GM21786 (cell line): ENCODE results near the gene ITPK1.
A peak's percentile ranks its signal among the peaks of the same experiment; 100 is the strongest.
"Not testable (repeated sequence)": the region's sequence is repeated elsewhere in the genome, so short reads cannot be mapped to it uniquely, and the experiment has no call there.

ENCODE experiments used
- ATAC-seq: cut with Tn5 transposase; IDR thresholded peaks from one replicate; pipeline ENCODE4 v1.9.1; 2021; ENCODE audit not compliant: unreplicated experiment

ITPK1 gene

GRCh38 chr14:93115821-93116675 is at the start of gene ITPK1:
ITPK1 (minus strand) TSS chr14:93115925; CDS start chr14:93115163, 762 bp downstream.
- peak; percentile 49 for ATAC-seq

- ATAC-seq, result no peak
Observed at GRCh38 chr14:93163564-93163963, 47.8 kb upstream of the ITPK1 start.

GRCh38 chr14:93161411-93161940 is 45.8 kb upstream of the ITPK1 start:
- no peak for ATAC-seq

GRCh38 chr14:93160353-93160801 is 44.7 kb upstream of the ITPK1 start:
- no peak for ATAC-seq

GRCh38 chr14:93159625-93160352 is 44.1 kb upstream of the ITPK1 start:
- not testable (repeated sequence) for ATAC-seq

GRCh38 chr14:93158349-93158748 is 42.6 kb upstream of the ITPK1 start:
- ATAC-seq, result not testable (repeated sequence)

- no peak for ATAC-seq
Observed at GRCh38 chr14:93156693-93157369, 41.1 kb upstream of the ITPK1 start.

- no peak for ATAC-seq
Observed at GRCh38 chr14:93155667-93156066, 39.9 kb upstream of the ITPK1 start.

GRCh38 chr14:93153121-93153520 is 37.4 kb upstream of the ITPK1 start:
- ATAC-seq, result no peak

GRCh38 chr14:93150227-93151208 is 34.8 kb upstream of the ITPK1 start:
- no peak for ATAC-seq

- no peak for ATAC-seq
Observed at GRCh38 chr14:93148979-93149378, 33.3 kb upstream of the ITPK1 start.

GRCh38 chr14:93146119-93146518 is 30.4 kb upstream of the ITPK1 start:
- ATAC-seq, result no peak

GRCh38 chr14:93142854-93143652 is 27.3 kb upstream of the ITPK1 start:
- no peak for ATAC-seq

- ATAC-seq, result no peak
Observed at GRCh38 chr14:93137864-93138263, 22.1 kb upstream of the ITPK1 start.

- not testable (repeated sequence) for ATAC-seq
Observed at GRCh38 chr14:93136508-93136907, 20.8 kb upstream of the ITPK1 start.

GRCh38 chr14:93136009-93136408 is 20.3 kb upstream of the ITPK1 start:
- no peak for ATAC-seq

GRCh38 chr14:93135399-93135798 is 19.7 kb upstream of the ITPK1 start:
- no peak for ATAC-seq

- ATAC-seq, result no peak
Observed at GRCh38 chr14:93133464-93133863, 17.7 kb upstream of the ITPK1 start.

GRCh38 chr14:93132472-93133065 is 16.8 kb upstream of the ITPK1 start:
- ATAC-seq, result peak; percentile 62
